SK-MEL-5 (cell line): ENCODE results near the gene SDK2. TPM values are rescaled to one million over a fixed set of nuclear protein-coding genes. Genes with fewer than 3 reads are reported as not detected.

Experiments
- DNase-seq: peaks from one replicate; pipeline ENCODE4 v3.0.0-alpha.2; 2016; ENCODE audit warnings: low read depth, low spot score
- in situ Hi-C: cut with HindIII; loops from 2 replicates; pipeline ENCODE4 v1.10.0; 2016; ENCODE audit warnings: low sequenced_read_pairs, high pct_unique_total_duplicates, low pct_unique_long_range_greater_than_20kb
- total RNA-seq: library from RNA; depleted of rRNA; stranded (reverse); fragments of >200 nt; shearing (Covaris generic); gene quantifications from 2 replicates; pipeline ENCODE4 v1.2.3, GENCODE V29; 2014

Gene SDK2
- total RNA-seq, 1 experiment from 2014 or later = 1.3 TPM

- DNase-seq = peak; percentile 95
- in situ Hi-C loops = no loop called here
Observed at GRCh38 chr17:73514146-73514863, 129.9 kb downstream of the SDK2 start.

- peak; percentile 26 for DNase-seq
- in situ Hi-C loops = no loop called here
Observed at GRCh38 chr17:73513426-73513825, 130.8 kb downstream of the SDK2 start.

- no peak for DNase-seq
- in situ Hi-C loops = no loop called here
Observed at GRCh38 chr17:73511719-73512115, 132.5 kb downstream of the SDK2 start.

GRCh38 chr17:73510981-73511718, 133.1 kb downstream of the SDK2 start:
- peak; percentile 94 for DNase-seq
- in situ Hi-C loops = no loop called here

- no peak for DNase-seq
- in situ Hi-C loops = no loop called here
Observed at GRCh38 chr17:73508931-73509605, 135.2 kb downstream of the SDK2 start.

DNA sequence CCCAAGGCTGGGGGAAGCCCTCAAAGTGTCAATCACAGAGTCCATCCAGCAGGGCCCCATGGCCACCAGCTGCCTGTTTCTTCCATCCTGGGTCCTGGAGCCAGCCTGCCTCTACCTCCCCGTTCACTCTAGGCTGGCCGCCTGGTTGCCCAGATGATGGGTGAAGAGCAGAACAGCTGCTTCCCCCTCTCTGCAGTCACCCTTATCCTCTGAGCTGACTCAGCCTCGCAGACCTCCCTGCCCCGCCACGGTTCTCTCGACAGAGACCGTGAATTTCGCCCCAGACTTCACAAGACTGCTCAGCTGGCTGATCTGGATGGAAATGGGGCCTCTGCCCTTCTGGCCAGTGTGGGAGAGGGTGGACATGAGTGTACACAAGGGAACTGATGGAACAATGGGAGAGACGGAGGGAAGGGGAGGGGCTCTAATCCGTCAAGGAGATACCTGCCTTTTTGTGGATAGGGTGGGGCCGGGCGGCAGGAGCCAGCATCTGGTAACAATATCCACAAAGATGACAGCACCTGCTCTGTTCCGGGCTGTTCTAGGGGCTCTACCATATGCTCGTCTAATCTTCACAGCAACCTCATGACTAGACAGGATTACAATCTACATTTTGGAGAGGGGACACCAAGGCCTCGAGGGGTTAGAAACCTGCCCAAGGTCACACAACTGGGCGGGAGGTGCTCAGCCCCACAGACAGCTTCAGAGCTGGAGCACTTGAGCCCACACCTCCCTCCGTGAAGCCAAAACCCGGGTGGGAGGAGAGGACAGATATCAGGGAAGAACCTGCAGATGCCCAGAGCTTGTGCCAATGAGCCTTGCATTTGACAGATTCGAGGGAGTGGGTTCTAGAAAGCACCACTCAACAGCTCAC, 136.0 kb downstream of the SDK2 start:
- DNase-seq = no peak
- in situ Hi-C loops = no loop called here

DNA sequence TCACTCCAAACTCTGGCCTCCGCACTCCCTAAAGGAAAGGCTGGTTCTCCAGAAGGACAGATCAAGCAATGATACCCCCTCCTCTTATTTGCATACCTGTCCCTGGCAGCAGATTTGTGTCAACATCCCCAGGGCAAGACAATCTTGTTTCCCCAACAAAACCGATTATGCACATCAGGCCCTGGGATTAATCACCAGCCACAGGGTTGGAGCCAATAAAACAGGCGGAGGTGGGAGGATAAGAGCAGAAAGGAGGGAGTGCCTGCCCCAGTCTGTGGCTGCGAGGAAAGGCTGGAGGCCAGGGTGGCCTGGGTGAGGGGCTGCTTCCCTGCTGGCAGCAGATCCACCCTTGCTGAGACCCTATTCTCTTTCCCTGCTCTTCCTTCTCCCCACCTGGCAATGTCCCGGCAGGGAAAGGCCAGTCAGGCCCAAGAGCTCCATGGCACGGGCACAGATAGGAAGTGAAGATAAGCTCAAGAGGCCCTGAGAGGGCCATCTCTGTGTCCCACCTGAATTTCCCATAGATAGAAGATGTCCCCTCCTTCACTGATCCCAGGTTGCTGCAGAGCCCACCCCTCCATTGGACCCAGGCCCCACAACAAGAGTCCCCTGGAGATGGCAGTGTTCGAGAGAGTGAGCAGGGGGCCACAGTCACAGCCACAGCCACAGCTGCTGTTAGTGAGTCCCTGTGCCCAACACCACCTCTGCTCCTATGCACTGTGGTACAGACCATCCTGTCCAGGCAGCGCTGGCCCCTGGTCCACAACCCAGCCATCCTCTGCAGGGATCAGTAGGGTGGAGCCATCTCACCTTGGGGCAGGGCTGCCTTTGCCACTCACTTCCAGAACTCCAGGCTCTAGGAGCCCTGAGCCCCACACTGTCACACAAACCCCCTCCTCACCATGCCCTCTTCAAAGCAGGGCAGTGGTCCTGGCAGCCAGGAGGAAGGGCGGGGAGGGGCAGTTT, 137.5 kb downstream of the SDK2 start:
- in situ Hi-C loops = no loop called here
- DNase-seq = no peak

- in situ Hi-C loops = no loop called here
- DNase-seq = peak; percentile 45
Observed at GRCh38 chr17:73503560-73503959, 140.7 kb downstream of the SDK2 start.

- in situ Hi-C loops = no loop called here
- DNase-seq = no peak
Observed at GRCh38 chr17:73500414-73500999, 143.7 kb downstream of the SDK2 start.

DNA sequence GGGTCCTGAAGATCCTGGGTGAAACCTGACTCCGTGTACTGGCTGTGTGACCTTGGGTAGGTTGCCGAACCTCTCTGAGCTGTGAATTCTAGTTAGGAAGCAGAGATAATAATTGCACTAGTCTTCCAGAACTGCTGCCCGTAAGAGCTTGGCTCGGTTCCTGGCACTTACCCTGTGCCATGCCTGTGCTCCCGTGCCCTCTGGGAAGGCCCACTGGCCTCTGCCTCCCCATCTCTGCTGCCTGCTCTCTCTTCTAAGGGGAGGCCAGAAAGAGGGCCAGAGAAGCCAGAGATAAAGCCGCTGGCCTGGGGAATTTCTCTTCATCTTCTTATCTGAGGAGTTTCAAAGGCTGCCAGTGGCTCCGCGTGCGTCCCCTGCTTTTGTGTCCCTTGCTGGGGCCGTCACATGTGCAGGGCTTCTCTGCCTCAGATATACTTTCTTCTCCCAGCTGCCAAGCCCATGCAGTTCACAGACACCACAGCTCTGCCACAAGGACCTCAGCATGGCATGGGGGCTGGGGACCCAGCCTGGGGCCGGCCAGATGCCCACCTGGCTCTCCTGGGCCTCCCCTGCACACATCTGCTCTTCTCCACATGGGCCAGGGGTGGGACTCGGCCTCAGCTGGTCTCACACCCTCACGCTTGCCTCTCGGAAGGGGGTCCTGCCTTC, 145.2 kb downstream of the SDK2 start:
- in situ Hi-C loops = no loop called here
- no peak for DNase-seq

DNA sequence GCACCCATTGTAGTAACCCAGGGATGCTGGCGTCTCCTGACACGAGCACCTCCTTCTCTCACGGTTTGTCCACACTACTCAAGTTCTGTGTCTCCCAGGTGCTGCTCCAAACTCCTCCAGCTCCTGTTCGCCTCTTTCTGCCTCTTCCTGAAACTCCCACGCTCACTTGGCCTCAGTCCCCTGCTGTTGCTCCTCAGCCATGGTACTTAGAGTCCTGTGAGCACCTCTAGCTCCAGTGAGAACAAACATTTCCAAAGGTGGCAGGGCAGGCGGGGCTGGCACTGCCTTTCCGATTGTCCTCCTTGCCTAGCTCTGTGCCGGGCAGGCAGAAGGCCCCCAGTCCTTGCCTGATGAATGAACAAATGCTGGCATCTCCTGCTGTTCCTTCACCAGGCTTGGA, 146.1 kb downstream of the SDK2 start:
- in situ Hi-C loops = no loop called here

GRCh38 chr17:73497721-73498120, 146.5 kb downstream of the SDK2 start:
- no peak for DNase-seq
- in situ Hi-C loops = no loop called here

More for the DNA sequence above, 146.1 kb downstream of the SDK2 start:
- DNase-seq = no peak

DNA sequence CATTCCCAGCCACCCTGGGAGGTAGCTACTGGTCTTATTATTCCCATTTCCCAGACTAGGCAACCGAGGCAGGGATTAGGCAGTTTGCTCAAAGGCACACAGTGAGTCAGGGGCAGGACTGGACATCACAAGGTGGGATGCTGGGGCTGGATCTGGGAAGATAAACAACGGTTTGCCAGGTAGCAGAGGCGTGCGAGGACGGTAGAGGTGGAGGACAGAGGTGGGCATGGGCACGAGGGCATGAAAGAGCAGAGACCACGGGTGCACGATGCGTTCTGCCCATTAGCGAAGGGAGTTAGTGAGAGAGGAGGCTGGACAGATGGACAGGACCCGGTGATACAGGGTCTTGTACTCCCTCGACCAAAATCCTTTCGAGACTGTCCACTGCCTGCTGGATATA, 148.0 kb downstream of the SDK2 start:
- DNase-seq = no peak
- in situ Hi-C loops = no loop called here

DNA sequence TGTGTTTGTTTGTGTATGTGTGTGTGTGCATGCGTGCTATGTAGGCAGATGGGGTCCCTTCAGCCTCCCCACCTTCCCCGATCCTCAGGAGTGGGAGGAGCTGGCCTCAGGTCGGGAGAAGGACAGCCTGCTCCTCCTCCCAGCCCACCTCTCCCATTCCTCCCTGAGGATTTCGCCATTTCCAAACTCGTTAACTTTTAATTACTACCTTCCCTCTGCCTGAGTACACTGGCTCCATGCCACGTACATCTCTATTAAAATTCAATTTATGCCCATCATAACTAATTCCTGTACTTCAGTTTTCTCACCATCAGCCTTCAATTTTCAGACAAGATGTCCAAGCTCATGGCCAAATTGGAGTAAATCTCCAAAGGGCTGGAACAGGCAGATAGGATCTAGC, 148.6 kb downstream of the SDK2 start:
- in situ Hi-C loops = no loop called here

DNA sequence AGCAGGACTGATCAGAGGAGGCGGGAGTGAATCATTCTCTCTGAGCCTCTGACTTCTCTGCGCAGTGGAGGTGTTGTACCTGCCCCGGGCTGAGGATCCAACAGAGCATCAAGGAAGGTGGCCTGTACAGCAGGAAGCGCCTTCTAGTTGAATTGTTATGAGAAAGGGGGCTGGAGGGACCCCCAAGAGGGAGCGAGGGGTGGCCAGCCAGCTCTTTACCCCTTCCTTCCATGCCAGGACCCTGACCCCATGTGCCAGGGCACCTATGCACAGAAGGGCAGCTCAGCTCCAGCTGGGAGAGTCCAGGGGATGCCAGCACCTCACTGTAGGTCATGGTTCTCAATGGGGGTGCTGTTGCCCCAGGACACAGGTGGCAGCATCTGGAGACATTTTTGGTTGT, 149.3 kb downstream of the SDK2 start:
- no peak for DNase-seq
- in situ Hi-C loops = no loop called here

More for the DNA sequence above, 148.6 kb downstream of the SDK2 start:
- DNase-seq = no peak
